ENCODE measurements around the gene ODR4. TPM values are rescaled to one million over a fixed set of nuclear protein-coding genes. Genes with fewer than 3 reads are reported as not detected.
"Not testable (repeated sequence)": the region's sequence is repeated elsewhere in the genome, so short reads cannot be mapped to it uniquely, and the experiment has no call there.

ODR4 gene
- total RNA-seq, 1 donor from 2014 or later: 15.6 TPM

DNA sequence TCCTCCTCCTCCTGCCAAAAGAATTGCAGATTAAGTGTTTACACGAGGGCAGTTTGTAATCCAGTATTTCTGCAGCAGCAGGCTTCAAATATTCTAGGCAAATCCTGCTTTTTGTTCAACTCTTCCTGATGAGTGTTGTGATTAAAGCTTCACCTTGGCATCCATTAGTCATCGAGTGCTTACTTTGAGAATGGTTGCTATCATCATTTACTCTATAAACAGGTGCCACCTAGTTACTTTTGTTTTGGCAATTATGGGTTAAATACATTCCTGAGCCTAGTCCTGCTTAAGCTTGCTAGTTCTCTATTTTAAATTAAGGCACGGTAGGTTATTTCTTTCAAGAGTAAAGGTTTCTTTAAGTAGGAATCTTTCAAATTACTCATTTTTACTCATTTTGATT lies 64.9 kb downstream of the ODR4 start:
- H3K4me1 Mint-ChIP-seq: peaks cover 6% of the 10 kb centered on the region
- no peak overlapping the region for H3K27ac Mint-ChIP-seq
- peaks cover 10% of the 10 kb centered on the region for H3K36me3 Mint-ChIP-seq (ENCODE audit: low read depth)
- no peak for DNase-seq
- no peaks in the 10 kb centered on the region for H3K9me3 Mint-ChIP-seq
- H3K4me3 Mint-ChIP-seq: no peak overlapping the region
- H3K27me3 Mint-ChIP-seq: no peaks in the 10 kb centered on the region
- intact Hi-C loops (cut with micrococcal nuclease): no loop called here

DNA sequence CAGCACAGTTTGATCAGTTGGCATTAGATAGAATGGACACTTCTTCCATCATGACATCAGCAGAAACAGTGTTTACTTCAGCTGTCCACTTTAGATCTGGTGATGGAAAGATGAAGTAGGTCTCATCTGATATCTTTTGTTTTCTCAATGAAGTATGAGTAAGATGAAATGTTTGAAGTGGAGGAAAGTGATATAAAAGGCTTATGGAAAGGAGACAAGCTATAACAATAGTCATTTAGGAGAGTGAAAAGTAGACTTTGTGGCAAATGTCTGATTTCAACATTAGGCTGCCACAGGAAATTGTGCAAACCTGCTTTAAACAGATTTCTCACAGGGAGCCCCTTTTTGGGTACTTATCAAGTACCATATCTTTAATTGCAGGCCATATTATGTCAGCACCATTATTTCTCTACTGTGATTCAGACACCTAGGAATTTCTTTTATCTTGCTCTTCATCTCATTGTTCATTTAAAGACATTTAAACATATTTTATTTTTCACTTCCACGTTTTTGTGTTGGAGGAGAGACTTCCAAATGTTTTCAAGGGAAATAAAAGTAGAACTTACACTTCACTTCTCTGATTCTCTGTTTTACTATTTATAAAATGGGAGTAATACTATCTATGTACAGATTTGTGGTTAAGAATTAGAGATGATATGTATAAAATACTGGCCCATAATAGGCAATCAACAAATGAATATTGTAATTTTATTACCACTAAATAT lies 67.2 kb downstream of the ODR4 start:
- no peak for DNase-seq
- no peaks in the 10 kb centered on the region for H3K27me3 Mint-ChIP-seq
- H3K4me1 Mint-ChIP-seq: peaks cover 6% of the 10 kb centered on the region
- H3K36me3 Mint-ChIP-seq (ENCODE audit: low read depth): peaks cover 2% of the 10 kb centered on the region
- H3K4me3 Mint-ChIP-seq: no peak overlapping the region
- peak overlapping the region; percentile 17 for H3K27ac Mint-ChIP-seq
- H3K9me3 Mint-ChIP-seq: no peaks in the 10 kb centered on the region
- intact Hi-C loops (cut with micrococcal nuclease): no loop called here

DNA sequence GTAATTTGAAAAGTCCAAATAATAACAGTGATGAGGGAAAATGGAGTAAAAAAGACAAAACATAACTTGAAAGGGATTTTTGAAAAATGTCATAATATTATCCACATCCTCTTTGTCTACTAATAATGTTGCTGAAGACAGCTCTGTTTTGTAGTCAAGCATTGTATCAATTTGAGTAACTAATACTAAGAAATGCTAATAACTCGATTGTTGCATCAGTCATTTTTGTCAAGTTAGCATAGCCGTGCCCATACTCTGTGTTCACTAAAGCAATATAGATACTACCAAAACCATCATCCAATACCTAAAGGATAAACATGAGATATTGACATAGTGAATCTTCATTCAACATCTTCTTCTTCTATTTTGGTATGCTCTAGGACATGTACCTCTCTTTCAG lies 68.0 kb downstream of the ODR4 start:
- Mint-ChIP-seq H3K9me3 (no peaks in the 10 kb centered on the region), H3K4me1 (peaks cover 6% of the 10 kb centered on the region), H3K36me3 (ENCODE audit: low read depth) (no peaks in the 10 kb centered on the region), H3K27ac (no peak overlapping the region), H3K4me3 (no peak overlapping the region), H3K27me3 (no peaks in the 10 kb centered on the region)
- DNase-seq: no peak
- intact Hi-C loops (cut with micrococcal nuclease): no loop called here

DNA sequence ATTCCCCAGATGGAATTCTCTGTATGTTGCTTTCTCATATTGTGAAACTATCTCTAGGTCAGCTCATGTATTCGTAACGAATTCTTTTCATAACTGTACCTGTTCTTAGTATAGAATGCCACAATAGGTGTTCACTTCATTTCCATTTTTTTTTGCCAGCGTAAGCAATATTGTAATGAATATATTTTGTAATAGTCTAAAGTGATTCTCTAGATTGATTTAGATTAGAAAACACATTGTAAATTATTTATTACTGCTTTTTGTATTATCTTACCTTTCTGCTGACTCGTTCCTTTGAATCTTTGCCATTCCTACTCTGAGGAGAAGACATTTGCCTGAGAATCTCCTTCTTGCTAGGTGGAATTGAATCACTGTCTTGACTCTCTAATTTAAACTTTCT lies 70.5 kb downstream of the ODR4 start:
- H3K9me3 Mint-ChIP-seq: no peaks in the 10 kb centered on the region
- intact Hi-C loops (cut with micrococcal nuclease): no loop called here

DNA sequence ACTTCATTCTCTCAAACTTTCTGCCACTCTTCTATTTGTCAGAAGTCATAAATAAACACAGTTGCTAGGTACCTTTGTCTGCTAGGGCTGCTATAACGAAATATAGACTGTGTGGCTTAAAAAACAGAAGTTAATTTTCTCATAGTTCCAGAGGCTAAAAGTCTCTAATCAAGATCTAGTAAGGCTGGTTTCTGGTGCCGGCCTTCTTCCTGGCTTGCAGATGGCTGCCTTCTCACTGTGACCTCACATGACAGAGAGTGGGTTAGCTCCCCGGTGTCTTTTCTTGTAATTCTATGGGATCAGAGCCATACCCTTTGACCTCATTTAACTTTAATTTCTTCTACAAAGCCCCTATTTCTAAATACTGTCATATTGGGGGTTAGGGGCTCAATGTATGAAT lies 79.3 kb downstream of the ODR4 start:
- H3K9me3 Mint-ChIP-seq: no peaks in the 10 kb centered on the region
- H3K27ac Mint-ChIP-seq: no peak overlapping the region
- intact Hi-C loops (cut with micrococcal nuclease): no loop called here
- DNase-seq: no peak
- no peaks in the 10 kb centered on the region for H3K4me1 Mint-ChIP-seq
- peaks cover 2% of the 10 kb centered on the region for H3K27me3 Mint-ChIP-seq
- no peaks in the 10 kb centered on the region for H3K36me3 Mint-ChIP-seq (ENCODE audit: low read depth)
- H3K4me3 Mint-ChIP-seq: no peak overlapping the region

More for the DNA sequence above, 70.5 kb downstream of the ODR4 start:
- Mint-ChIP-seq H3K36me3 (ENCODE audit: low read depth) (no peaks in the 10 kb centered on the region), H3K4me1 (peaks cover 6% of the 10 kb centered on the region), H3K27ac (no peak overlapping the region), H3K4me3 (no peak overlapping the region), H3K27me3 (no peaks in the 10 kb centered on the region)
- no peak for DNase-seq

DNA sequence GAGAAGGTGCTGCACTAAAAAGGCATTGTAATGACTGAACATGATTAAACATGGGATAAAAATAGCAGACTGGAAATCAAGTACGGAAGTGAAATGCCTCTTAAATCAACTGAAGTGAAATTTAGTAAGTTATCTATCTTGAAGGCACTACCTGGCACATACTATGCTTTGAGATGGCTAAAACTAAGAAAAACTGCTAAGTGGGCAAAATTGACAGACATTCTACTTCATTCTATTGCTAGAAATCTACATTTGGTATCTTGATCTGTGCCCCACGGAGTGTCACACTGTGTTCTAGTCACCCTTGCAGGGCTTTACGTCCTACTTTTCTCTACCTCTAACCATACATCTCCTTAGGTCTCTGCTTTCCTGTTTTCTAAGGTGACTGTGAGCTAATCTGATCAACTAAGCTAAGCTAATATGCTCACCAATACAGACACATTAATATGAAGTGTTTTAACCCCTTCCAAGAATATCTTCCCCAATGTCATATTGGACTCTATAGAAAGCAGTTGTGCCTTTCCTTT lies 81.2 kb downstream of the ODR4 start:
- no peak overlapping the region for H3K27ac Mint-ChIP-seq
- no peaks in the 10 kb centered on the region for H3K4me1 Mint-ChIP-seq
- no peak for DNase-seq
- no peak overlapping the region for H3K4me3 Mint-ChIP-seq
- H3K36me3 Mint-ChIP-seq (ENCODE audit: low read depth): no peaks in the 10 kb centered on the region
- peaks cover under 1% of the 10 kb centered on the region for H3K27me3 Mint-ChIP-seq
- H3K9me3 Mint-ChIP-seq: no peaks in the 10 kb centered on the region
- intact Hi-C loops (cut with micrococcal nuclease): no loop called here

DNA sequence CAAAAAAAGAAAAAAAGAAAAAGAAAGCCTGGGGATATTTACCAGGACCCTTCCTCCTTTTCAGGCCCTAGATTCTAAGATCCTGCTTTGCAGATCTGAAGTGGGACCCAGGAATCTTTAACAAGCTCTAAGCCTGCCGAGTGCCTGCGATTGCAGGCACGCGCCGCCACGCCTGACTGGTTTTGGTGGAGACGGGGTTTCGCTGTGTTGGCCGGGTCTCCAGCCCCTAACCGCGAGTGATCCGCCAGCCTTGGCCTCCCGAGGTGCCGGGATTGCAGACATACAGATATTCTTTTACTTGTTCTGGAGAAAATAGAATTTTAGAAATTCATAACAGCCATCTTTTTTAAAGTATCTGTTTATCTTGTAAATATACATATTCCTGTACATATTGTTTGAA lies 83.5 kb downstream of the ODR4 start:
- H3K9me3 Mint-ChIP-seq; DNase-seq; H3K27ac Mint-ChIP-seq; H3K4me3 Mint-ChIP-seq; intact Hi-C loops (cut with micrococcal nuclease); H3K27me3 Mint-ChIP-seq; H3K36me3 Mint-ChIP-seq (ENCODE audit: low read depth); H3K4me1 Mint-ChIP-seq: not testable (repeated sequence)

DNA sequence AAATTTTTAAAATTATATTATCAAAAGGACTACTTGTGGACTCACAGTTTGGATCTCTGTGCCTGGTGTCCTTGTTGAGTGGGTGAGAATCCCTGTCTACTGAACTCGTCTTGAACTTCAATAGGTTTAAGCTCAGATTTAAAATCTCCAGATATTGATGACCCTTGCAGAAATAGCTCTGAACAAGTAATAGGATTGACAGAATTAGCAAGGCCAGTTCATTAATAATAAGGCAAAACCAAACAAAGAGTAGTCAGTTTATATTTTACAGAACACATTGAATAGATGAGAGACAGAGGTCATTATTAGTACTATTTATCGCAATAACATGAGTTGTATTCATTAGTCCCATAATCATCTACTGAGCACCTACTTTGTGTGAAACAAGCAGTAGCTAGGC lies 85.4 kb downstream of the ODR4 start, which contains the start of gene PDC:
TSS of gene PDC (minus strand) at position 101 of the 400 bp plus-strand sequence. CDS start 11,655 bp downstream, outside the sequence.
- no peak for DNase-seq
- no peak within 1 kb of the TSS for H3K4me3 Mint-ChIP-seq
- no peaks in the 10 kb centered on the region for H3K4me1 Mint-ChIP-seq
- H3K27me3 Mint-ChIP-seq: peaks cover 7% of the 10 kb centered on the region
- intact Hi-C loops (cut with micrococcal nuclease): no loop called here
- no peaks in the 10 kb centered on the region for H3K36me3 Mint-ChIP-seq (ENCODE audit: low read depth)
- no peaks in the 10 kb centered on the region for H3K9me3 Mint-ChIP-seq
- H3K27ac Mint-ChIP-seq: no peak within 1 kb of the TSS

DNA sequence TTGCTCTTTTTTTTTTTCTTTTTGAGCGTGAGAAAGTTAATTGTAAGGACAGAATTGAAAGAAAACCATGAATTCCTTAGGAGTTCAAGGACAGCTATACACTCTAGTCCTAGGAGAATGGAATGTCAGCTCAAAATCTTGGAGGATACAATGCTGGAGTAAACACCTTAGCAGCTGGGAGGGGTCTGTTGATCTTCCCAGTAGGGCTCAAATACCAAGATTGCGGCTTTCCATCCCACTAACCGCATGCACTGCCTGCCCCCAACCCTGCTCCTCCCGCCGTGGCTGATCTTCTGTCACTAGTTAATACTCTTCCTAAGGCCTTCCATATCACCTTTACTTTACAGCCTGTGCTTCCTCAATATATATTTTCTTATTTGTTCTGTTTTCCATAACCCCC lies 87.9 kb downstream of the ODR4 start:
- Mint-ChIP-seq H3K9me3 (no peaks in the 10 kb centered on the region), H3K27me3 (peaks cover 18% of the 10 kb centered on the region), H3K4me1 (peaks cover 3% of the 10 kb centered on the region), H3K27ac (no peak overlapping the region), H3K36me3 (ENCODE audit: low read depth) (no peaks in the 10 kb centered on the region), H3K4me3 (no peak overlapping the region)
- intact Hi-C loops (cut with micrococcal nuclease): no loop called here
- no peak for DNase-seq

DNA sequence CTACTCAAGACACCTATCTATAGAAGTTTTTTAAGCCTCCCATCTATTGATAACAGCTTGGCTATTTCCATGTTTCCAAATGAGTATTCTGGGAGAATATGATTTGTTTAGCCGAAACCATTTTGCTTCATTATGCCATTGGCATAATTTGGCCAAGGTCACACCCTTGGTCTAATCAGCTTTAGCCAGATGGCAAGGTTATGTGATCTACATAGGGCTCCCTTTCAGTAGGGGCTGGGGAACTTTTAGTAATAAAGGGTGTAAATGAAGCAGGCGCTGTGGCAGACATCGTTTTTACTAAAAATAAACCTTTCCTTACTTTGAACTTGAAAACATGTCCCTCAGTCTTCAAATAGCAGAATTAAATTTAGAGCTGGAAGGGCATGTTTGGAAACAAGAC lies 88.3 kb downstream of the ODR4 start:
- intact Hi-C loops (cut with micrococcal nuclease): no loop called here
- Mint-ChIP-seq H3K4me1 (peaks cover 3% of the 10 kb centered on the region), H3K27ac (no peak overlapping the region), H3K27me3 (peaks cover 18% of the 10 kb centered on the region), H3K36me3 (ENCODE audit: low read depth) (no peaks in the 10 kb centered on the region), H3K9me3 (no peaks in the 10 kb centered on the region), H3K4me3 (no peak overlapping the region)
- no peak for DNase-seq

DNA sequence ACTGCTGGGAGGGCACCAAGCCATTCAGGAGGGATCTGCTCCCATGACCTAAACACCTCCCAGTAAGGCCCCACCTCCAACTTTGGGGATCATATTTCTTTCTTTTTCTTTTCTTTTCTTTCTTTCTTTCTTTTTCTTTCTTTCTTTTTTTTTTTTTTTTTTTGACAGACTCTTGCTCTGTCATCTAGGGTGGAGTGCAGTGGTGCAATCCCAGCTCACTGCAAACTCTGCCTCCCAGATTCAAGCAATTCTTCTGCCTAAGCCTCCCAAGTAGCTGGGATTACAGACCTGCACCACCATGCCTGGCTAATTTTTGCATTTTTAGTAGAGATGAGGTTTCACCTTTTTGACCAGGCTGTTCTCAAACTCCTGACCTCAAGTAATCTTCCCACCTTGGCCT lies 89.9 kb downstream of the ODR4 start:
- not testable (repeated sequence) for H3K4me3 Mint-ChIP-seq, H3K9me3 Mint-ChIP-seq

DNA sequence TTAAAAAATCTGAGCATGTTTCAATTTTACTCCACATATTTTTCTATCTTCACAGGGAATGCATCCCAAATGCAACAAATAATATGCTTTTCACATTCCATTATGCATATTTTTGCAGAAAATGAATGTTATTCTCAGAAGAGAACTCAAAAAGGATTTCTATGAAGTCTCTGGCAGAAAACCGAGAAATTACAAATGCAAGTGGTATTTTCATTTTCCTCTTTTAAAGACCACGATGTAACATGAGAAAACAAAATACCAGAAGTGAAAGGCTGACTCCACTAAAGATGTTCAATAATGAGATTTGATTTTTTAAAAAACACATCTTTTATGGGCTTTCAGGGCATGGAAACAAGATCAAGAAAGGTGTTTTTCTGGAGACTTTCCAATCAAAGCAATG lies 90.3 kb downstream of the ODR4 start:
- no peak for DNase-seq

More for the DNA sequence above, 89.9 kb downstream of the ODR4 start:
- peaks cover 20% of the 10 kb centered on the region for H3K27me3 Mint-ChIP-seq
- H3K27ac Mint-ChIP-seq; intact Hi-C loops (cut with micrococcal nuclease); DNase-seq; H3K36me3 Mint-ChIP-seq (ENCODE audit: low read depth); H3K4me1 Mint-ChIP-seq: not testable (repeated sequence)

More for the DNA sequence above, 90.3 kb downstream of the ODR4 start:
- H3K9me3 Mint-ChIP-seq: no peaks in the 10 kb centered on the region
- no peak overlapping the region for H3K27ac Mint-ChIP-seq
- H3K36me3 Mint-ChIP-seq (ENCODE audit: low read depth): no peaks in the 10 kb centered on the region
- intact Hi-C loops (cut with micrococcal nuclease): no loop called here
- H3K4me1 Mint-ChIP-seq: peaks cover 3% of the 10 kb centered on the region
- H3K4me3 Mint-ChIP-seq: no peak overlapping the region
- peaks cover 20% of the 10 kb centered on the region for H3K27me3 Mint-ChIP-seq

Measured in activated CD4-positive, alpha-beta T cell treated with anti-CD3 and anti-CD28 coated beads, Interleukin-2, amount 10 ng/mL, durations not matched to agents 24 days and 14 days (primary cell).